COLO829 (cell line): ENCODE data around the gene DCST2.
A peak's percentile ranks its signal among the peaks of the same experiment; 100 is the strongest.

Experiments
- DNase-seq: peaks from one replicate; pipeline ENCODE4 v3.0.0; 2012; ENCODE audit warnings: low spot score

Gene DCST2

GRCh38 chr1:155069551-155070157, 36.1 kb upstream of the DCST2 start:
- no peak for DNase-seq

DNA sequence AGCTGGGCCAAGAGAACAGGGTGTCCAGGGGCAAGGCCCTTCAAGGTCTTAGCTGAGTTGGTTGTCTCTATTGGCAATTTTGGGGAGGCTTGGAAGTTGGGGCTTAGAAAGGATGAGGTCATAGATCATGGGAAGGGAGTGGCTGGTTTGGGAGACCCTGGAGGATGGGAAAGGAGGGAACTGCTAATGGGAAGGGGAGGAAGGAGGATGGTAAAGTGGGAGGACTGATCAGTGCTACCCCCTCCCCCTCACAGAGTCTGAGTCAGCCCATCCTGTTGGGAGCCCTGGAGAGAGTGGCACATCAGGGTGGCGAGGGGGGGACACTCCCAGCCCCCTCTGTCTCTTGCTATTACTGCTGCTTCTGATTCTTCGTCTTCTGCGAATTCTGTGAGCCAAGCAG, 35.0 kb upstream of the DCST2 start:
- no peak for DNase-seq

GRCh38 chr1:155066777-155067176, 33.2 kb upstream of the DCST2 start:
- no peak for DNase-seq

GRCh38 chr1:155064832-155065429, 31.4 kb upstream of the DCST2 start:
- DNase-seq: no peak

DNA sequence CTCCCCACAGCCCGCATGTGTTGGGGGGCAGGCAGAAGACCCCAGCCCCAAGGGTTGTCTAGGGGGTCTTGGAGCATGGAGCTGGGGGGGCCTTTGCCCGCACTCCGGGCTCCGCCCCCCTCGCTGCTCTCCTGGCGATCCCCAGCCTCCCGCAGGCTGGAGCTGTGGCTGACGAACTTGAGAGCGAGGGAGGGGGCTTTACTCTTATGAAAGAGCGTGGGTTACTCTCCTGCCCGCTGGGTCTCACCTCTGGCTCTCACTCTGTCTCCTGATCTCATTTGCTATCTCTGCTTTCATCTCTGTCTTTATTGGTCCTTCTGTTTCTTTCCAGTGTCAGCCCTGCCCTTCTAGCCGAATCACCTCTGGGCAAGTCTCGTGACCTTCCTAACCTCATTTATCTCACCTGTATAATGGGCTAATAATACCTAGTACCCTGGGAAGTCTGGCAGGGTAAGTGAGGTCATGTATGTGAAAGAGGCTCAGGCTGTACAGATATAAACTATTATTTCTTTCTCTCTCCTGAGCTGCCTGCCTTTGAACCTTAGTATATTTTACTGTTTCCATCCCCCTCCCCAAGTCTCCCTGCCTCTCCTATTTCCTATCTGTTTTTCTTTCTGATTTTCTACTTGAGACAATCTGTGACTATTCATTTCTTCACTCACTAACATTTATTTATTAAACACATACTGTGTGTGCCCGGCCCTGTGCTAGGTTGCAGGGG, 30.7 kb upstream of the DCST2 start:
- no peak for DNase-seq

DNA sequence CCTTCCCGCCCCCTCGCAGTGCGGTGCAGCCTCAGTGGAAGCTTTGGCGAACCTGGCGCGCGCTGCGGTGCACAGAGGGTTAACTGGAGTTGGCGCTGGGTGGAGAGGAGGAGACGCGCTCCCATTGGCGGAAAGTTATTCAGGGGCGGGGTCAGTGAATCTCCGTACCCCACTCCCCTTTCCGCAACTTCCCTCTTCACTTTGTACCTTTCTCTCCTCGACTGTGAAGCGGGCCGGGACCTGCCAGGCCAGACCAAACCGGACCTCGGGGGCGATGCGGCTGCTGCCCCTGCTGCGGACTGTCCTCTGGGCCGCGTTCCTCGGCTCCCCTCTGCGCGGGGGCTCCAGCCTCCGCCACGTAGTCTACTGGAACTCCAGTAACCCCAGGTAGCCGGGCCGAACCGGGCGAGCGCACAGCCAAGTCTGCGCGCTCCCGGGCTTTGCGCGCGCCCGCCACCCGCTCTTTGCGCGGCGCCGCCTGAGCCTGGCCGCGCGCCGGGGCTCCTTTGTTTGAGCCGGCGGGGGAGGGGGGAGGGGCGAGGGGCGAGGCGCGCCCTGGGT, 30.0 kb upstream of the DCST2 start, which contains the start of gene EFNA4:
Gene EFNA4, plus strand, starts transcription at position 191 of the 561 bp plus-strand sequence. Its CDS starts 84 bp downstream, at position 275.
- DNase-seq: peak; percentile 89

DNA sequence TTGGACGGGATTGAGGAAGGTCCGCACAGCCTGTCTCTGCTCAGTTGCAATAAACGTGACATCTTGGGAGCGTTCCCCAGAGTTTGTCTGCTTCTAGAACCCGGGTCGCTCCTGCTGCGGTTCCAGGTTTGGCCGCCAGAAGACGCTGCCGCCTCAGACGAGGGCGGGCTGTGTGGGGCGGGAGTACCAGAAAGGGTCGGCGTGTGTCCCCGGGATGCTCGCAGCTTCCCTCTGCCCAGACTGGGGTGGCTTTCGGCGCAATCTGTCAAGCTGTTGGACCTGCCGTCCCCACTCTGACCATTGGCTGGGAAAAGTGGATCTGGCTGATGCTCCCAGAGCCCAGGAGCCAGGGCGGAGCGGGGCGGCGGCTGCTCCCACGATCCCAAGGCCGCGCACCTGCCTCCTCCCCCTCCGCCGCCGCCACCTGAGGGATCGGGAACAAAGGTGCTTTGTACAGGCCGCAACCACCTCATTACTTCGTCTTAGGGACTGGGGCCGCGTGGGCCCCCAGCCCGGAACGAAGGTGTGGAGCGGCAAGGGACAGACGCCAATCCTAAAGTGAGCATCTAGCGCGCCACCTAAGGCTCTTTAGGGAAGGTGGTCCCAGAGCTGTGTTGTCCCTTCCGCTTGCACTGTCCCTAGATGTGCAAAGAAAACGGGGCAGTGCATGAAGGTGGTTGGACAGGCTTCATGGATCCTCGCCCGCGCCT, 29.3 kb upstream of the DCST2 start:
- no peak for DNase-seq

DNA sequence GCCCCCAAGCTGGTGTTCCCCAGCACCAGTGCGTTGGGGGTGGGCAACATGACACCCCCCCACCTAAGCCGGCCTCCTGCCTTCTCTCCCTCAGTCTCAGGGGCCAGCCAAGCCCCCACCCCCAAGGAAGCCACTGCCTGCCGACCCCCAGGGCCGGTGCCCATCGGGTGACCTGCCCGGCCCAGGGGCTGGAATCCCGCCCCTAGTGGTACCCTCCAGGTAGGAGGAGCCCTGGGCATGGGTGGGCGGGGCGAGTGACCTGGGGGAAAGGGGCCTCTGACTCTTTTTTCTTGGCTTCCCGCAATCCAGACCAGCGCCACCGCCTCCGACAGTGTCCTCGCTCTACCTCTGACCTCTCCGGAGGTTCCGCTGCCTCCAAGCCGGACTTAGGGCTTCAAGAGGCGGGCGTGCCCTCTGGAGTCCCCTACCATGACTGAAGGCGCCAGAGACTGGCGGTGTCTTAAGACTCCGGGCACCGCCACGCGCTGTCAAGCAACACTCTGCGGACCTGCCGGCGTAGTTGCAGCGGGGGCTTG, 28.6 kb upstream of the DCST2 start:
- DNase-seq: no peak

DNA sequence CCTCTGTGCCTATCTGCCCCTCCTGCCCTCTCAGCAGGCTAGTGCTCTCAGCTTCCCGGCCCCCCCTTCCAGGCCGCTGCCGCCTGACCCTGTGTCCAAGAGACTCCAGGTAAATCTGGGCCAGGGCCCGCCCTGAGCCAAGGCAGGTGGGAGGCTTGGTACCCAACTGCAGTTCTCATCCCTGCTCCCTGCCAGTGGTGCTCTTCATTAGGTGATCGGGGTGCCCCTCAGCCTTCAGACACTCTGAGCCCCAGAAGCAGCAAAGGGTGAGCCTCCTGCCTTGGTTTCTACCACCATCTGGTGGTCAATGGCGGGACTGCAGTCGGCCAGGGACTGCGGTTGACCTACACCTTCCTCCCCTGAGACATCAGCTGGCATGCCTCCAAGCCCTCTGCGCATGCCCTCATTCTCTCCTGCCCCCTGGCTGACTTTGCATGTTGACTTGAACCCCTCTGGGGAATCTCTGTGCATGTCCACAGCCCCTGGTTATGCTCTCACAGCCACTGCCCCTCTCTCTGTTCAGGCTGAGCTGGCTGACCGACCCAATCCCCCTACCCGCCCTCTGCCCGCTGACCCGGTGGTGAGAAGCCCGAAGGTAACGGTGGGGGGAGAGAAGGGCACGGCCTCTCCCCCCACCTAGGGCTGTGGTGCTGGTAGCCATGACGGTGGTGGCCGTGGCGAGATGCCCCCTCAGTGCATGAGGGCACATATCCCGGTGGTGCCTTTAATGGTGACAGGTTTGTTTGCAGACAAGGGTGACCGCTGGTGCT, 28.0 kb upstream of the DCST2 start:
- peak; percentile 88 for DNase-seq

DNA sequence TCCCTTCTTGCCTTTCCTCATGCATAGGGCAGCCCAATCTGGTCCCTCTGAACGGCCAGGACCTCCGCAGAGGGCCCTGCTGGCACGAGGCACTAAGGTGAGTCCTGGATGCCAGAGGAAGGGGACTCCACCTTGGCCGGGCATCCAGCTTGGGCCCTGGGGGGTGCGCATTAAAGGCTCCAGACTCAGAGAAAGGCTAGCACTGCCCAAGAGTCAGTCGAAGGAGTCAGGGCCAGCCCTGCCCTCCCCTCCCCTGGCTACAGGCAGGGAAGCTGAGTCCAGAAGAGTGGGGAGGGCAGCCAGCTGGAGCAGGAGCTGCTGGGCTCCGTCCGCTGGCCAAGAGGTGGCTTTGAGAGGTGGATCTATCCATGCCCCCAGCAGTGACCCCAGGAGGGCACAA, 27.2 kb upstream of the DCST2 start:
- no peak for DNase-seq

DNA sequence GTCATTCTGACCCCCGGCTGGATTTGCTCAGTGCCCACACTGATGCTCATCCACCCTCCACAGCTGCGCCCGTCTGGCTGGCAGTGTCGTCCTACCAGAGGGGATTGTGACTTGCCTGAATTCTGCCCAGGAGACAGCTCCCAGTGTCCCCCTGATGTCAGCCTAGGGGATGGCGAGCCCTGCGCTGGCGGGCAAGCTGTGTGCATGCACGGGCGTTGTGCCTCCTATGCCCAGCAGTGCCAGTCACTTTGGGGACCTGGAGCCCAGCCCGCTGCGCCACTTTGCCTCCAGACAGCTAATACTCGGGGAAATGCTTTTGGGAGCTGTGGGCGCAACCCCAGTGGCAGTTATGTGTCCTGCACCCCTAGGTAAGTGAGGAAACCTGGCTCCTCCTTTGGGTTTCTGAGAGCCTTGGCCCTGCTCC, 24.2 kb upstream of the DCST2 start:
- no peak for DNase-seq

DNA sequence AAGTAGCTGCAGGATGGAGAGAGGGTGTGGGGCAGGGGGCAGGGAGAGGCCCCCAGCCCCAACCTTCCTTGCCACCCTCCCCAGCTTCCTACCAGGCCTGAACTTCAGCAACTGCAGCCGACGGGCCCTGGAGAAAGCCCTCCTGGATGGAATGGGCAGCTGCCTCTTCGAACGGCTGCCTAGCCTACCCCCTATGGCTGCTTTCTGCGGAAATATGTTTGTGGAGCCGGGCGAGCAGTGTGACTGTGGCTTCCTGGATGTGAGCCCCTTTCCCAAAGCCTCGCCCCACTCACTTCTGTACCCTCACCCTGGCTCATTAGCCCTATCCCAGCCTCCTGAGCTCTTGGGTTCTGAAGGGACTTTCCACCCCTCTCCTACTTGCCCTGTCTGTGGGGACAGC, 23.5 kb upstream of the DCST2 start:
- no peak for DNase-seq

GRCh38 chr1:155053531-155054105, 20.0 kb upstream of the DCST2 start:
- DNase-seq: no peak

DNA sequence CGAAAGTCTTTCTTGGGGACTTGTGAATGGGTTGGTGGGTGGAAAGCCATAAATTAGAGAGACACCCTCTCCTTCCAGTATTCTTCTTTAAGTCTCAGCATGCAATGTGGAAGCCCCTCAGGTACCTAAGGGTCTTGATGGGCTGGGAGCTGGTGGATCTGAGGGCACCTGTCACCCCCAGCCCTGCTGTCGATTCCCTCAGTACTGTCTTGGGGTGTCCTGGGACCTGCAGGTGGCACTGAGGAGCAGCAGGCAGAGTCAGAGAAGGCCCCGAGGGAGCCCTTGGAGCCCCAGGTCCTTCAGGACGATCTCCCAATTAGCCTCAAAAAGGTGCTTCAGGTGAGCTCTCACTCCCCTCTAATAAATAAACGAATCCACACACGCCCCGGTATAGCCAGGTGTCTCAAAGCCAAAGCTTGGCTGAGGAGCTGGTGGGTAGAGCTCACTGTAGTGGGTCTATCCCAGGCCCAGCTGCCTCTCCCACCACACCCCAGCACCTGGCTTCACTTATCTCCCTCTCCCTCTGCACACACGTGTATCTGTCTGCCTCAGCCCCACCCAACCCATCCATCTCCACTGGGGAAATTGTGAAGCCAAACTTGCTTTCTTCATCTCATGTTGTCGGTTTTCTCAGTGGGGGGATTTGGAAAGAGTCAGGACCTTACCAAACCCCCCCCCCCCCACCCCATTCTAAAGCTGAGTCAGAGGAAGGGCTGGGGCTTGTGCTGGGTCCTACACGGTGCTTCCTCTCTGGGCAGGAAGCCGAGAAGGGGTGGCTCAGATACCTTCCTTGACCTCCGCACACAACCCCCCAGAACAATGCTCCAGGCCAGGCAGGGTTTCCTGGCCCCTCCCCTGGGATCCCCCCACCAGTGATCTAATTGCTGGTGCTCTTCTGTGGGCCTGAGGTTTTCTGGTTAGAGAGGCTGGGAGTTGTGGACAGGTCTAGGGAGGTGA, 19.1 kb upstream of the DCST2 start:
- no peak for DNase-seq

- DNase-seq: peak; percentile 48
These were observed 18.3 kb upstream of the DCST2 start for GRCh38 chr1:155051777-155052398.

DNA sequence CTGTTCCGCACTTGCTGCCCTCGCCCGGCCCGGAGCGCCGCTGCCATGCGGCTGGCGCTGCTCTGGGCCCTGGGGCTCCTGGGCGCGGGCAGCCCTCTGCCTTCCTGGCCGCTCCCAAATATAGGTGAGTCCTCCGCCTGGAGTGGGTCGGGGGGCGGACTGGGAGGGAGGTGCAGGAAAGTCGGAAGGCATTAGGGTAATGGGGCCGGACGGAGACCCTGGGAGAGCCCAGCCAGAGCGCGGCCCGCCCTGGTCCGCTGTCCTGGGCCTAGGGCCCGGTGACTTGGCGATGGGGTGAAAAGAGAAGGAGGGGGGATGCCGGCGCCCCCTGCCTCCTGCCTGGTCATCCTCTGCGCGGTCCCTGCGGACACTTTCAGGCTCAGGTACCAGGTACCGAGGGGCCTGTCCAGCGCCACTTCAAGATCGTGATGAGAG, 17.8 kb upstream of the DCST2 start:
- DNase-seq: no peak

DNA sequence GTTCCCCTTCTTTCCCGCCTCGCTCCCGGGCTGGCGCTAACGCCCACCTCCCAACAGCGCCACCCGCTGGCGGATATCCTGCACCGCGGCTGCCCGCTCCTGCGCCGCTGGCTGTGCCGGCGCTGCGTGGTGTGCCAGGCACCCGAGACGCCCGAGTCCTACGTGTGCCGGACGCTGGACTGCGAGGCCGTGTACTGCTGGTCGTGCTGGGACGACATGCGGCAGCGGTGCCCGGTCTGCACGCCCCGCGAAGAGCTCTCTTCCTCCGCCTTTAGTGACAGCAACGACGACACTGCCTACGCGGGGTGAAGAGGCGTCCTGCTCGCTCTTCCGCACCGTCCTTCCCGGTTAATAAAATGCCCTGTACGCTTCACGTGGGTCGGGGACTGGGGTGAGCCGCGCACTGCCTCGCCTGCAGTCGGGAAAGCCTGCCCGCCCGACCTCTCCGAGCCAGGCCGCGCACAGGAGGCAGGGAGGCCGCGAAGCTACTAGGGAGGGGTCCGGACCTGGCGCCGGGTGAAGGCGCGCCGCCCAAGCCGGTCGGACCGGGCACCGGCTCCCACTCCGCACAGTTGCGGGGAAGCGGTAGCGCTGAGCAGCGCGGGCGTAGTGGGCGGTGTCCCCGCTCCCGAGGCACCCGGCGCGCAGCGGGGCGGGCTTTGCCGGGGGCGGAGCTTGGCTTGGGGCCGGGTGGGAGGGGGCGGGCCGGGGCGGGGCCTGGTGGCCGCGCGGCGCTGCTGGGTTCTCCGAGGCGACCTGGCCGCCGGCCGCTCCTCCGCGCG, 17.2 kb upstream of the DCST2 start, which contains the start of gene ADAM15:
Gene ADAM15, plus strand, starts transcription at position 757 of the 782 bp plus-strand sequence. CDS start 71 bp downstream, outside the sequence.
- peak; percentile 97 for DNase-seq
